ENCODE measurements around the gene GTPBP2. TPM values are rescaled to one million over a fixed set of nuclear protein-coding genes. Genes with fewer than 3 reads are reported as not detected.

GTPBP2 gene
- total and polyA plus RNA-seq, 2 of the 13 experiments (the other 11 are each of a cell fraction or from before 2014, with no cell fraction given): 26.9 to 88.2 TPM

DNA sequence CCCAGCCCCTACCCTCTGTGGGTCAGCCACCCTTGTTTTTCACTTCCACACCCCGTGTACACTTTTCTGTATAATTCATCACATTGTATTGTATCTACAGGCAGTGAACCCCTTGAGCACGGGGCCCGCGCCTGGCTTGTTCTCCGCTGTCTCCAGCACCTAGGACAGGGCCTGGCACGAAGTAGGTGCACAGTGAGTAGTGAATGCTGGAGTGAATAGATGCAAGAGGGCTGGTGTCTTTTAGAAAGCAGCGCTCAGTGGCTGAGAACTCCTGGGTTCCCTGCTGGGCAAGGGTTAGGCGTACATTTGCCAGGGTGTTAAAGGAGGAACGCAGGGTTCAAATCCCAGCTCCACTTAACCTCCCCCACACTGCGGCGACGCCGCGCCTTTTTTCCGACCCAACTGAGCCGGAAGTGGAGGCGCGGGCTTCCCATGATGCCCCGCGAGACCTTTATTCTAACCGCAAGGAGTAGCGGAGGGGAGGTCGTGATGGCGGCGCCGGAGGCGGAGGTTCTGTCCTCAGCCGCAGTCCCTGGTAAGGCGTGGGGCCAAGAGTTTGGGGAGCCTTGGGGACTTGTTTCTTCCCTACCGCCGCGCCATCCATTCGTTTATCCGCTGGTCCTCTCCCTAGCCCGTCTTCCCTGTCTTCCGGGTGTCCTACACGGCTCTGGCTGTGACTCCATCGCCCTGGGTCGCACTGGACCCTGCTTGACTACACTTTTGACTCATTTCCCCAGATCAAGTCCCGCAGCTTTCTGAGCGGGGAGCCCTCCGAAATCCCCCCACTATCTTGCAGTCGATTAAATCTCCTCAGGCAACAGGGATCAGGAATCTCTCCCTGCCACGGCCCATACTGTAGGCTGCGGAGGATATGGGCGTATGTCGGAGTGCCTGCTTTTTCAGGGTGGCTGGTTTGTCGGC lies 6.6 kb upstream of the GTPBP2 start, which contains the start of gene MAD2L1BP (continued):
- TF ChIP-seq ZNF160 (CRISPR knock-in tag; IDR thresholded peaks at IDR 0.05): peak; percentile 69
- no peak for TF ChIP-seq FOXM1 (CRISPR knock-in tag; IDR thresholded peaks at IDR 0.05)
- peak; percentile 67; the same call in 1 of the 2 replicates for TF ChIP-seq ZMYM3 (CRISPR knock-in tag; IDR thresholded peaks at IDR 0.05)
- 0 out of 2 replicates have a peak, but pooled peaks have one; percentile 91 for TF ChIP-seq ZFP41 (CRISPR knock-in tag; IDR thresholded peaks at IDR 0.05; ENCODE audit: borderline replicate concordance)
- peak; percentile 69; the same call in 1 of the 2 replicates for TF ChIP-seq ZNF331 (CRISPR knock-in tag; IDR thresholded peaks at IDR 0.05)
- TF ChIP-seq, protein P1, sequence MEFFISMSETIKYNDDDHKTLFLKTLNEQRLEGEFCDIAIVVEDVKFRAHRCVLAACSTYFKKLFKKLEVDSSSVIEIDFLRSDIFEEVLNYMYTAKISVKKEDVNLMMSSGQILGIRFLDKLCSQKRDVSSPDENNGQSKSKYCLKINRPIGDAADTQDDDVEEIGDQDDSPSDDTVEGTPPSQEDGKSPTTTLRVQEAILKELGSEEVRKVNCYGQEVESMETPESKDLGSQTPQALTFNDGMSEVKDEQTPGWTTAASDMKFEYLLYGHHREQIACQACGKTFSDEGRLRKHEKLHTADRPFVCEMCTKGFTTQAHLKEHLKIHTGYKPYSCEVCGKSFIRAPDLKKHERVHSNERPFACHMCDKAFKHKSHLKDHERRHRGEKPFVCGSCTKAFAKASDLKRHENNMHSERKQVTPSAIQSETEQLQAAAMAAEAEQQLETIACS (CRISPR knock-in tag; IDR thresholded peaks at IDR 0.05): peak; percentile 32; the same call in 1 of the 2 replicates
- no peak for TF ChIP-seq SRSF4 (IDR thresholded peaks at IDR 0.05; ENCODE audit: low read depth, low read length, poor library complexity, severe bottlenecking)
- no peak for TF ChIP-seq KIAA2018 (CRISPR knock-in tag; IDR thresholded peaks at IDR 0.05; ENCODE audit: borderline replicate concordance)
- TF ChIP-seq HIC2 (CRISPR knock-in tag; IDR thresholded peaks at IDR 0.05; ENCODE audit: low read depth): 0 out of 2 replicates have a peak, but pooled peaks have one; percentile 18
- TF ChIP-seq ZNF232 (CRISPR knock-in tag; IDR thresholded peaks at IDR 0.05; ENCODE audit: borderline replicate concordance): no peak; the same call in 1 of the 2 replicates
- peak; percentile 88 for TF ChIP-seq HNRNPLL (IDR thresholded peaks at IDR 0.05; ENCODE audit: low read depth, low read length, poor library complexity, severe bottlenecking)
- TF ChIP-seq, protein P2, sequence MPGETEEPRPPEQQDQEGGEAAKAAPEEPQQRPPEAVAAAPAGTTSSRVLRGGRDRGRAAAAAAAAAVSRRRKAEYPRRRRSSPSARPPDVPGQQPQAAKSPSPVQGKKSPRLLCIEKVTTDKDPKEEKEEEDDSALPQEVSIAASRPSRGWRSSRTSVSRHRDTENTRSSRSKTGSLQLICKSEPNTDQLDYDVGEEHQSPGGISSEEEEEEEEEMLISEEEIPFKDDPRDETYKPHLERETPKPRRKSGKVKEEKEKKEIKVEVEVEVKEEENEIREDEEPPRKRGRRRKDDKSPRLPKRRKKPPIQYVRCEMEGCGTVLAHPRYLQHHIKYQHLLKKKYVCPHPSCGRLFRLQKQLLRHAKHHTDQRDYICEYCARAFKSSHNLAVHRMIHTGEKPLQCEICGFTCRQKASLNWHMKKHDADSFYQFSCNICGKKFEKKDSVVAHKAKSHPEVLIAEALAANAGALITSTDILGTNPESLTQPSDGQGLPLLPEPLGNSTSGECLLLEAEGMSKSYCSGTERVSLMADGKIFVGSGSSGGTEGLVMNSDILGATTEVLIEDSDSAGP (CRISPR knock-in tag; IDR thresholded peaks at IDR 0.05; ENCODE audit: borderline replicate concordance): peak; percentile 96
